HepG2 (cell line): ENCODE data around the gene SRF. TPM values are rescaled to one million over a fixed set of nuclear protein-coding genes. Genes with fewer than 3 reads are reported as not detected.

Experiments used
- ATAC-seq: fragments of 200-7000 bp; cut with Tn5 transposase; 3 replicates; pipeline ENCODE4 v1.9.1; 2020; ENCODE audit warnings: mild to moderate bottlenecking, moderate library complexity
- BruUV-seq: library from RNA; stranded (reverse); fragments of 400-500 nt; replicated peaks from 2 replicates; lab custom pipeline; 2021; lab: Mats Ljungman, UMichigan
- CTCF ChIA-PET: fragments of 300-600 bp; formaldehyde crosslinking; extraction: SDS; loops from one replicate; lab custom pipeline; 2021; ENCODE audit warnings: low total read pairs, inconsistent platforms, low intra/inter-chr PET ratio; lab: Yijun Ruan, JAX
- POLR2A ChIA-PET: fragments of 350-600 bp; sonication (Branson Sonifier 250); formaldehyde crosslinking; loops from one replicate; lab custom pipeline; 2020; ENCODE audit warnings: antibody characterized with exemption, inconsistent platforms; lab: Yijun Ruan, JAX
- DNase-seq: peaks from one replicate; pipeline ENCODE4 v3.0.0-alpha.2; 2015; ENCODE audit warnings: low spot score
- FAIRE-seq: peaks from 3 replicates; lab custom pipeline; 2011; peaks lifted over from hg19 to GRCh38; lab: Jason Lieb, UNC
- H2AFZ ChIP-seq: one replicate; pipeline ENCODE4 v1.6.1; 2011; ENCODE audit warnings: low read length, inconsistent platforms
- H3K27ac ChIP-seq: fragments of 300-600 bp; 3 replicates; pipeline ENCODE4 v1.8.0; 2011; ENCODE audit warnings: mixed run types, mild to moderate bottlenecking, mixed read lengths, low read length, inconsistent platforms; ENCODE audit not compliant: insufficient read depth; ENCODE audit errors: extremely low read length
- H3K27me3 ChIP-seq, 2 experiments: fragments of 200-600 bp in 1 of 2; 2 replicates in 1 of 2; 3 replicates in 1 of 2; pipeline versions ENCODE4 v1.6.0 to v1.8.0; 2011; ENCODE audit warnings: low read length in 2 of 2, mild to moderate bottlenecking in 2 of 2, moderate library complexity in 2 of 2, inconsistent platforms in 1 of 2; ENCODE audit not compliant: insufficient read depth in 2 of 2, control insufficient read depth in 1 of 2
- H3K36me3 ChIP-seq, 2 experiments: fragments of 200-600 bp in 1 of 2; replicated peaks in 1 of 2; 2 replicates in 1 of 2; 3 replicates in 1 of 2; pipeline versions ENCODE4 v1.5.1 to v1.8.0; 2011; ENCODE audit warnings: low read length in 2 of 2, inconsistent platforms in 1 of 2; ENCODE audit not compliant: insufficient read depth in 2 of 2, control insufficient read depth in 1 of 2
- H3K4me1 ChIP-seq: 2 replicates; pipeline ENCODE4 v1.5.1; 2012; ENCODE audit warnings: low read length, inconsistent platforms; ENCODE audit not compliant: insufficient read depth
- H3K4me2 ChIP-seq: 2 replicates; pipeline ENCODE4 v1.6.0; 2011; ENCODE audit warnings: low read depth, low read length, inconsistent platforms
- H3K4me3 ChIP-seq, 3 experiments: fragments of 200-600 bp in 1 of 3; sonication (generic), shearing (Covaris generic) in 1 of 3; replicated peaks in 1 of 3; 2 replicates each; pipeline ENCODE4 v1.5.1; 2011 to 2016; ENCODE audit warnings: low read length in 3 of 3, inconsistent platforms in 2 of 3, low read depth in 2 of 3, mild to moderate bottlenecking in 2 of 3, control low read depth in 1 of 3, mixed read lengths in 1 of 3; ENCODE audit not compliant: insufficient read depth in 1 of 3
- H3K79me2 ChIP-seq: one replicate; pipeline ENCODE4 v1.6.1; 2011; ENCODE audit warnings: low read length, inconsistent platforms; ENCODE audit not compliant: insufficient read depth
- H3K9ac ChIP-seq: 2 replicates; pipeline ENCODE4 v1.6.0; 2011; ENCODE audit warnings: mild to moderate bottlenecking, low read depth, low read length, inconsistent platforms; ENCODE audit not compliant: insufficient read depth
- H3K9me3 ChIP-seq: 2 replicates; pipeline ENCODE4 v1.5.1; 2012; ENCODE audit warnings: mild to moderate bottlenecking, low read length
- H4K20me1 ChIP-seq: 2 replicates; pipeline ENCODE4 v1.6.0; 2011; ENCODE audit warnings: inconsistent platforms, mild to moderate bottlenecking, low read length, moderate library complexity; ENCODE audit not compliant: insufficient read depth
- CREB1 ChIP-seq, 2 experiments: fragments of 450-650 bp in 1 of 2; IDR thresholded peaks; 2 replicates each; pipeline ENCODE4 v1.6.1; 2016 to 2017; ENCODE audit warnings: control low read depth in 1 of 2, mild to moderate bottlenecking in 1 of 2, missing compliant biosample characterization in 1 of 2, missing genetic modification characterization in 1 of 2
- DNMT3B ChIP-seq: conservative IDR thresholded peaks from 2 replicates; pipeline ENCODE4 v1.6.1; 2016; ENCODE audit warnings: missing biosample characterization, control low read depth
- DRAP1 ChIP-seq: IDR thresholded peaks from 2 replicates; pipeline ENCODE4 v1.6.1; 2016; ENCODE audit warnings: missing genetic modification reagents, missing compliant biosample characterization
- HNRNPLL ChIP-seq: fragments of 200-400 bp; formaldehyde crosslinking; IDR thresholded peaks from 2 replicates; pipeline ENCODE4 v1.6.1; 2017; ENCODE audit warnings: mild to moderate bottlenecking, low read depth, low read length; ENCODE audit not compliant: poor library complexity, severe bottlenecking
- HOXA5 ChIP-seq: sonication (generic); formaldehyde crosslinking; IDR thresholded peaks from 2 replicates; pipeline ENCODE4 v1.4.0; 2020; ENCODE audit warnings: missing genetic modification reagents
- KDM5A ChIP-seq: fragments of 200-600 bp; sonication (generic); IDR thresholded peaks from 2 replicates; pipeline ENCODE4 v1.7.0; 2018; ENCODE audit warnings: antibody characterized with exemption, mild to moderate bottlenecking, low read length, borderline replicate concordance
- MZF1 ChIP-seq: sonication (generic); formaldehyde crosslinking; IDR thresholded peaks from 2 replicates; pipeline ENCODE4 v1.8.1; 2023; ENCODE audit warnings: mild to moderate bottlenecking, missing genetic modification reagents, borderline replicate concordance
- NFAT5 ChIP-seq: sonication (generic); formaldehyde crosslinking; IDR thresholded peaks from 2 replicates; pipeline ENCODE4 v1.4.0; 2020; ENCODE audit warnings: missing genetic modification reagents
- ZNF20 ChIP-seq: sonication (generic); formaldehyde crosslinking; IDR thresholded peaks from 2 replicates; pipeline ENCODE4 v1.4.0; 2020; ENCODE audit warnings: mild to moderate bottlenecking, moderate library complexity, missing genetic modification reagents
- ZNF235 ChIP-seq: sonication (generic); formaldehyde crosslinking; IDR thresholded peaks from 2 replicates; pipeline ENCODE4 v1.8.1; 2023; ENCODE audit warnings: mild to moderate bottlenecking, missing genetic modification reagents, borderline replicate concordance
- ZNF501 ChIP-seq: sonication (generic); formaldehyde crosslinking; IDR thresholded peaks from 2 replicates; pipeline ENCODE4 v1.5.1; 2020; ENCODE audit warnings: mild to moderate bottlenecking, moderate library complexity, missing genetic modification reagents
- WGBS: methylation state at CpG from one replicate; pipeline ENCODE4 v1.1.6; 2017; ENCODE audit warnings: low lambda C conversion rate; 5-methylcytosine and 5-hydroxymethylcytosine counted together
- in situ Hi-C: cut with HindIII; loops from 2 replicates; pipeline ENCODE4 v1.10.0; 2017; ENCODE audit warnings: low pct_unique_long_range_greater_than_20kb; ENCODE audit not compliant: extremely low pct_ligation_motif_present
- intact Hi-C: fragments of 100-400 bp; cut with micrococcal nuclease; formaldehyde crosslinking; loops from one replicate; pipeline ENCODE4 v1.10.0; 2022; ENCODE audit not compliant: unreplicated experiment
- polyA plus RNA-seq, 8 experiments: library from polyadenylated mRNA; depleted of rRNA in 3 of 8; stranded (reverse) in 7 of 8; unstranded in 1 of 8; fragments of >200 nt; fragmentation: Illumina TruSeq in 4 of 8; extraction: Trizol in 4 of 8; gene quantifications; 2 replicates each; pipeline versions ENCODE4 v1.2.1 to v1.2.3, GENCODE V29; 2011 to 2016; ENCODE audit warnings: low read depth in 4 of 8, missing spikeins in 1 of 8, mixed read lengths in 1 of 8; ENCODE audit not compliant: insufficient read depth in 1 of 8
- total RNA-seq, 5 experiments: library from RNA; depleted of rRNA; stranded (reverse); fragments of >200 nt; fragmentation: Illumina TruSeq; extraction: Trizol; gene quantifications; 2 replicates each; pipeline ENCODE4 v1.2.3, GENCODE V29; 2016; ENCODE audit warnings: low read depth in 1 of 5

The SRF gene
- total and polyA plus RNA-seq, 2 of the 13 experiments (the other 11 are each of a cell fraction or from before 2014, with no cell fraction given), result 25.5 to 44.1 TPM

GRCh38 chr6:43196337-43196736 is 25.3 kb downstream of the SRF start (continued):
- no peak for TF ChIP-seq MZF1 (CRISPR knock-in tag)

GRCh38 chr6:43199912-43200311 is 28.8 kb downstream of the SRF start:
- no peak overlapping the region for H2AFZ ChIP-seq
- no peak overlapping the region for H3K27ac ChIP-seq
- H3K27me3 ChIP-seq, result no peaks in the 10 kb centered on the region
- no peak overlapping the region for H3K4me2 ChIP-seq
- no TSS peak for BruUV-seq
- 91% methylated on average over 6 of the region's 6 CpGs for WGBS
- no peaks in the 10 kb centered on the region for H4K20me1 ChIP-seq
- no peaks in the 10 kb centered on the region for H3K79me2 ChIP-seq
- ChIA-PET CTCF (no interaction called here), POLR2A (interaction anchor here (1.2 kb wide), 1 partner anchor 18 kb away, joined by 4 read pairs; the partner anchor contains the start of gene CUL9)
- in situ Hi-C loops, result no loop called here
- peaks cover 16% of the 10 kb centered on the region for H3K4me1 ChIP-seq
- no peak overlapping the region for H3K4me3 ChIP-seq
- DNase-seq (no peak), FAIRE-seq (no peak), ATAC-seq (no peak)
- no peak overlapping the region for H3K9ac ChIP-seq
- H3K9me3 ChIP-seq, result no peaks in the 10 kb centered on the region
- intact Hi-C loops, result no loop called here
- TF ChIP-seq NFAT5 (CRISPR knock-in tag), result no peak
- TF ChIP-seq HNRNPLL, result no peak
- TF ChIP-seq CREB1 (IDR thresholded peaks at IDR 0.05), result no peak
- no peak for TF ChIP-seq CREB1 (CRISPR knock-in tag; IDR thresholded peaks at IDR 0.05)
- no peak for TF ChIP-seq HOXA5 (CRISPR knock-in tag)
- TF ChIP-seq DNMT3B (CRISPR knock-in tag), result no peak
- TF ChIP-seq KDM5A, result no peak
- TF ChIP-seq ZNF235 (CRISPR knock-in tag), result no peak
- TF ChIP-seq ZNF501 (CRISPR knock-in tag), result no peak
- TF ChIP-seq ZNF20 (CRISPR knock-in tag), result no peak
- TF ChIP-seq DRAP1 (CRISPR knock-in tag), result no peak
- TF ChIP-seq, all 625 proteins: peak for 0
- H3K36me3 ChIP-seq, result peaks cover 0 to 7% of the 10 kb centered on the region in 2 experiments; a peak in 3 of 5 replicates
